SK-N-SH (cell line): ENCODE measurements around the gene GAB4. TPM values are rescaled to one million over a fixed set of nuclear protein-coding genes. Genes with fewer than 3 reads are reported as not detected.

Source experiments
- CTCF ChIA-PET: fragments of 300-600, 350-600 bp; formaldehyde crosslinking; extraction: SDS; loops from one replicate; lab custom pipeline; 2021; lab: Yijun Ruan, JAX
- POLR2A ChIA-PET: fragments of 350-600 bp; sonication (Branson Sonifier 250); formaldehyde crosslinking; extraction: SDS; loops from one replicate; lab custom pipeline; 2020; ENCODE audit warnings: antibody characterized with exemption, inconsistent platforms; lab: Yijun Ruan, JAX
- DNase-seq: peaks from one replicate; pipeline ENCODE4 v3.0.0; 2012
- H2AFZ ChIP-seq: fragments of 200-600 bp; sonication (generic); 2 replicates; pipeline ENCODE4 v1.8.1; 2016; ENCODE audit warnings: antibody characterized with exemption, mild to moderate bottlenecking, low read depth
- H3F3A ChIP-seq: fragments of 200-600 bp; sonication (generic); replicated peaks from 2 replicates; pipeline ENCODE3; 2016; ENCODE audit warnings: antibody characterized with exemption, mild to moderate bottlenecking; ENCODE audit not compliant: insufficient read depth
- H3K27ac ChIP-seq, 2 experiments: fragments of 200-500 bp in 1 of 2; fragments of 200-600 bp in 1 of 2; sonication (Bioruptor generic) in 1 of 2; sonication (generic), shearing (Covaris generic) in 1 of 2; 2 replicates each; pipeline versions ENCODE4 v1.5.1 to v1.6.1; 2014 to 2016; ENCODE audit warnings: low read depth in 2 of 2, inconsistent platforms in 1 of 2, low read length in 1 of 2, mild to moderate bottlenecking in 1 of 2, mixed read lengths in 1 of 2
- H3K27me3 ChIP-seq: fragments of 200-600 bp; sonication (generic), shearing (Covaris generic); 2 replicates; pipeline ENCODE4 v1.6.1; 2016; ENCODE audit warnings: mixed run types; ENCODE audit not compliant: insufficient read depth
- H3K36me3 ChIP-seq, 2 experiments: fragments of 200-500 bp in 1 of 2; fragments of 200-600 bp in 1 of 2; sonication (Bioruptor generic) in 1 of 2; sonication (generic) in 1 of 2; replicated peaks in 1 of 2; 2 replicates each; pipeline versions ENCODE3 to v1.5.1; 2014 to 2016; ENCODE audit warnings: low read length in 1 of 2, mild to moderate bottlenecking in 1 of 2; ENCODE audit not compliant: insufficient read depth in 2 of 2, control insufficient read depth in 1 of 2
- H3K4me1 ChIP-seq, 2 experiments: fragments of 200-500 bp in 1 of 2; fragments of 200-600 bp in 1 of 2; sonication (Bioruptor generic) in 1 of 2; sonication (generic), shearing (Covaris generic) in 1 of 2; 2 replicates each; pipeline versions ENCODE4 v1.5.1 to v1.6.1; 2014 to 2016; ENCODE audit warnings: low read depth in 1 of 2, low read length in 1 of 2, mixed run types in 1 of 2; ENCODE audit not compliant: insufficient read depth in 2 of 2, control insufficient read depth in 1 of 2
- H3K4me2 ChIP-seq: fragments of 200-600 bp; sonication (generic), shearing (Covaris generic); 2 replicates; pipeline ENCODE4 v1.6.1; 2017; ENCODE audit warnings: mixed run types
- H3K4me3 ChIP-seq, 2 experiments: fragments of 200-500 bp in 1 of 2; fragments of 200-600 bp in 1 of 2; sonication (Bioruptor generic) in 1 of 2; sonication (generic), shearing (Covaris generic) in 1 of 2; 2 replicates each; pipeline versions ENCODE4 v1.5.1 to v1.8.1; 2014 to 2016; ENCODE audit warnings: low read depth in 2 of 2, inconsistent platforms in 1 of 2, low read length in 1 of 2, mild to moderate bottlenecking in 1 of 2, mixed read lengths in 1 of 2, moderate library complexity in 1 of 2
- H3K79me2 ChIP-seq: fragments of 200-600 bp; sonication (generic); 2 replicates; pipeline ENCODE4 v1.8.1; 2017; ENCODE audit warnings: mild to moderate bottlenecking; ENCODE audit not compliant: insufficient read depth
- H3K9ac ChIP-seq: fragments of 200-600 bp; sonication (generic); 2 replicates; pipeline ENCODE4 v1.6.1; 2017; ENCODE audit warnings: mixed run types
- H3K9me2 ChIP-seq: fragments of 200-600 bp; sonication (generic); 2 replicates; pipeline ENCODE4 v1.6.1; 2017; ENCODE audit warnings: mixed run types
- H3K9me3 ChIP-seq: fragments of 200-600 bp; sonication (generic); 2 replicates; pipeline ENCODE4 v1.6.1; 2017; ENCODE audit warnings: mixed run types, mild to moderate bottlenecking, moderate library complexity
- H4K20me1 ChIP-seq: fragments of 200-600 bp; sonication (generic); 2 replicates; pipeline ENCODE4 v1.6.1; 2017; ENCODE audit warnings: mild to moderate bottlenecking, mixed run types; ENCODE audit not compliant: insufficient read depth
- CHD2 ChIP-seq: fragments of 150-350 bp; IDR thresholded peaks from 2 replicates; pipeline ENCODE4 v1.6.1; 2018; ENCODE audit warnings: low read length; ENCODE audit not compliant: partially characterized antibody
- CTCF ChIP-seq: fragments of 200-600 bp; sonication (generic); IDR thresholded peaks from 2 replicates; pipeline ENCODE4 v1.6.1; 2017; ENCODE audit warnings: antibody characterized with exemption, mild to moderate bottlenecking, moderate library complexity
- ELF1 ChIP-seq: IDR thresholded peaks from 2 replicates; pipeline ENCODE4 v1.4.0; 2012
- EP300 ChIP-seq, 2 experiments: IDR thresholded peaks; 2 replicates each; pipeline versions ENCODE4 v1.4.0 to v1.6.1; 2012; ENCODE audit warnings: borderline replicate concordance in 1 of 2, low read depth in 1 of 2, low read length in 1 of 2
- FOSL2 ChIP-seq: IDR thresholded peaks from 2 replicates; pipeline ENCODE4 v1.4.0; 2012; ENCODE audit warnings: low read depth, mild to moderate bottlenecking, moderate library complexity, borderline replicate concordance
- JUND ChIP-seq: IDR thresholded peaks from 2 replicates; pipeline ENCODE4 v1.4.0; 2012
- MEF2A ChIP-seq: IDR thresholded peaks from 2 replicates; pipeline ENCODE4 v1.4.0; 2012; ENCODE audit warnings: low read depth, borderline replicate concordance
- POLR2AphosphoS5 ChIP-seq: IDR thresholded peaks from 2 replicates; pipeline ENCODE4 v1.6.1; 2012; ENCODE audit warnings: low read depth, low read length
- RCOR1 ChIP-seq: fragments of 150-350 bp; IDR thresholded peaks from 2 replicates; pipeline ENCODE4 v1.6.1; 2017; ENCODE audit warnings: antibody characterized with exemption, low read length
- RFX5 ChIP-seq: IDR thresholded peaks from 2 replicates; pipeline ENCODE4 v1.6.1; 2012; ENCODE audit warnings: mild to moderate bottlenecking, improper control_type of control experiment, low read length
- RXRA ChIP-seq: IDR thresholded peaks from 2 replicates; pipeline ENCODE4 v1.4.0; 2012; ENCODE audit warnings: low read depth, mild to moderate bottlenecking, borderline replicate concordance
- SMC3 ChIP-seq: IDR thresholded peaks from 2 replicates; pipeline ENCODE4 v1.6.1; 2012; ENCODE audit warnings: low read depth, low read length, improper control_type of control experiment
- TCF12 ChIP-seq: IDR thresholded peaks from 2 replicates; pipeline ENCODE4 v1.4.0; 2012
- TEAD4 ChIP-seq: IDR thresholded peaks from 2 replicates; pipeline ENCODE4 v1.4.0; 2012; ENCODE audit warnings: mild to moderate bottlenecking, borderline replicate concordance; ENCODE audit not compliant: insufficient read depth
- YY1 ChIP-seq: IDR thresholded peaks from 2 replicates; pipeline ENCODE4 v1.4.0; 2012; ENCODE audit warnings: low read depth, mild to moderate bottlenecking
- WGBS: methylation state at CpG from one replicate; pipeline ENCODE4 v1.1.6; 2017; ENCODE audit warnings: low lambda C conversion rate; 5-methylcytosine and 5-hydroxymethylcytosine counted together
- polyA plus RNA-seq, 3 experiments: library from polyadenylated mRNA; depleted of rRNA; stranded (reverse); fragments of >200 nt; gene quantifications; 2 replicates each; pipeline ENCODE4 v1.2.3, GENCODE V29; 2012
- TF ChIP-seq, protein P1 (sequence below): IDR thresholded peaks from 2 replicates; pipeline ENCODE4; 2012
- TF ChIP-seq, protein P2 (sequence below): IDR thresholded peaks from 2 replicates; pipeline ENCODE4 v1.4.0; 2012; ENCODE audit warnings: low read depth, borderline replicate concordance
- TF ChIP-seq, protein P3 (sequence below): IDR thresholded peaks from 2 replicates; pipeline ENCODE4 v1.4.0; 2012; ENCODE audit warnings: low read depth
- TF ChIP-seq, protein P4 (sequence below): fragments of 150-350 bp; IDR thresholded peaks from 2 replicates; pipeline ENCODE4 v1.6.1; 2017; ENCODE audit warnings: antibody characterized with exemption, low read length, low read depth, borderline replicate concordance

GAB4 gene
- polyA plus RNA-seq, 1 of the 3 experiments (the other 2 are of a cell fraction), result not detected

- Histone ChIP-seq H3F3A (no peaks in the 10 kb centered on the region), H3K4me1 (no peaks in the 10 kb centered on the region), H3K36me3 (no peaks in the 10 kb centered on the region), H3K4me2 (no peak overlapping the region), H3K9ac (no peak overlapping the region), H3K9me2 (no peaks in the 10 kb centered on the region), H3K79me2 (no peaks in the 10 kb centered on the region), H3K9me3 (no peaks in the 10 kb centered on the region), H3K4me3 (no peak overlapping the region), H4K20me1 (no peaks in the 10 kb centered on the region), H3K27ac (no peak overlapping the region), H3K27me3 (no peaks in the 10 kb centered on the region; the same call in 1 of the 2 replicates), H2AFZ (no peak overlapping the region)
- DNase-seq, result no peak
- 27% methylated on average over 4 of the region's 4 CpGs for WGBS
- TF ChIP-seq RXRA, result no peak
- TF ChIP-seq FOSL2, result no peak
- TF ChIP-seq CTCF, result no peak
- TF ChIP-seq RFX5, result no peak
- TF ChIP-seq, protein P1, sequence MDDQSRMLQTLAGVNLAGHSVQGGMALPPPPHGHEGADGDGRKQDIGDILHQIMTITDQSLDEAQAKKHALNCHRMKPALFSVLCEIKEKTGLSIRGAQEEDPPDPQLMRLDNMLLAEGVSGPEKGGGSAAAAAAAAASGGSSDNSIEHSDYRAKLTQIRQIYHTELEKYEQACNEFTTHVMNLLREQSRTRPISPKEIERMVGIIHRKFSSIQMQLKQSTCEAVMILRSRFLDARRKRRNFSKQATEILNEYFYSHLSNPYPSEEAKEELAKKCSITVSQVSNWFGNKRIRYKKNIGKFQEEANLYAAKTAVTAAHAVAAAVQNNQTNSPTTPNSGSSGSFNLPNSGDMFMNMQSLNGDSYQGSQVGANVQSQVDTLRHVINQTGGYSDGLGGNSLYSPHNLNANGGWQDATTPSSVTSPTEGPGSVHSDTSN, result no peak
- no peak for TF ChIP-seq YY1
- no peak for TF ChIP-seq CHD2
- TF ChIP-seq SMC3, result no peak
- no peak for TF ChIP-seq MEF2A
- no peak for TF ChIP-seq RCOR1
- TF ChIP-seq POLR2AphosphoS5, result no peak
- TF ChIP-seq, protein P2, sequence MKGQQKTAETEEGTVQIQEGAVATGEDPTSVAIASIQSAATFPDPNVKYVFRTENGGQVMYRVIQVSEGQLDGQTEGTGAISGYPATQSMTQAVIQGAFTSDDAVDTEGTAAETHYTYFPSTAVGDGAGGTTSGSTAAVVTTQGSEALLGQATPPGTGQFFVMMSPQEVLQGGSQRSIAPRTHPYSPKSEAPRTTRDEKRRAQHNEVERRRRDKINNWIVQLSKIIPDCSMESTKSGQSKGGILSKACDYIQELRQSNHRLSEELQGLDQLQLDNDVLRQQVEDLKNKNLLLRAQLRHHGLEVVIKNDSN, result no peak
- TF ChIP-seq TCF12, result no peak
- no peak for TF ChIP-seq ELF1
- TF ChIP-seq, protein P3, sequence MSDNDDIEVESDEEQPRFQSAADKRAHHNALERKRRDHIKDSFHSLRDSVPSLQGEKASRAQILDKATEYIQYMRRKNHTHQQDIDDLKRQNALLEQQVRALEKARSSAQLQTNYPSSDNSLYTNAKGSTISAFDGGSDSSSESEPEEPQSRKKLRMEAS, result no peak
- TF ChIP-seq EP300 (IDR thresholded peaks at IDR 0.05; ENCODE audit: borderline replicate concordance in 1 of 2, low read depth in 1 of 2, low read length in 1 of 2), result no peak
- no peak for TF ChIP-seq JUND
- TF ChIP-seq, protein P4, sequence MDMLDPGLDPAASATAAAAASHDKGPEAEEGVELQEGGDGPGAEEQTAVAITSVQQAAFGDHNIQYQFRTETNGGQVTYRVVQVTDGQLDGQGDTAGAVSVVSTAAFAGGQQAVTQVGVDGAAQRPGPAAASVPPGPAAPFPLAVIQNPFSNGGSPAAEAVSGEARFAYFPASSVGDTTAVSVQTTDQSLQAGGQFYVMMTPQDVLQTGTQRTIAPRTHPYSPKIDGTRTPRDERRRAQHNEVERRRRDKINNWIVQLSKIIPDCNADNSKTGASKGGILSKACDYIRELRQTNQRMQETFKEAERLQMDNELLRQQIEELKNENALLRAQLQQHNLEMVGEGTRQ, result no peak
- TF ChIP-seq TEAD4, result no peak
- CTCF ChIA-PET, result interaction anchor here (1.2 kb wide), 1 partner anchor 11 kb away, joined by 3 read pairs; no protein-coding TSS in a partner anchor
- POLR2A ChIA-PET, result no interaction called here
These were observed 4.2 kb upstream of the GAB4 start for GRCh38 chr22:17012267-17012666.
